ENCODE measurements around the gene ATP13A5. TPM values are rescaled to one million over a fixed set of nuclear protein-coding genes. Genes with fewer than 3 reads are reported as not detected.

Gene ATP13A5
- total RNA-seq, 1 experiment from 2014 or later: not detected

GRCh38 chr3:193231201-193231600 lies 147.4 kb downstream of the ATP13A5 start:
- Mint-ChIP-seq H3K36me3 (ENCODE audit: insufficient read depth, unreplicated experiment) (no peaks in the 10 kb centered on the region), H3K9me3 (ENCODE audit: low read depth, unreplicated experiment) (no peaks in the 10 kb centered on the region), H3K4me3 (ENCODE audit: low read depth, unreplicated experiment) (no peak overlapping the region), H3K27me3 (ENCODE audit: unreplicated experiment) (no peaks in the 10 kb centered on the region), H3K4me1 (ENCODE audit: low read depth, unreplicated experiment) (no peaks in the 10 kb centered on the region), H3K27ac (ENCODE audit: unreplicated experiment) (no peak overlapping the region)
- no TSS peak for BruUV-seq (replicated peaks)
- no peak for TF ChIP-seq CTCF (IDR thresholded peaks at IDR 0.05; ENCODE audit: unreplicated experiment)
- CTCF ChIA-PET: interaction anchor here (0.6 to 0.7 kb wide), 2 partner anchors 9 to 1253 kb away, joined by 3 read pairs; no protein-coding TSS in a partner anchor
- DNase-seq: no peak
- intact Hi-C loops (cut with micrococcal nuclease; ENCODE audit: unreplicated experiment): no loop called here

- H3K9me3 Mint-ChIP-seq (ENCODE audit: low read depth, unreplicated experiment): no peaks in the 10 kb centered on the region
- peaks cover 5% of the 10 kb centered on the region for H3K4me1 Mint-ChIP-seq (ENCODE audit: low read depth, unreplicated experiment)
- no peak overlapping the region for H3K27ac Mint-ChIP-seq (ENCODE audit: unreplicated experiment)
- BruUV-seq (replicated peaks): no TSS peak
- no peaks in the 10 kb centered on the region for H3K27me3 Mint-ChIP-seq (ENCODE audit: unreplicated experiment)
- H3K36me3 Mint-ChIP-seq (ENCODE audit: insufficient read depth, unreplicated experiment): no peaks in the 10 kb centered on the region
- CTCF ChIA-PET: interaction anchor here (0.6 kb wide), 1 partner anchor 474 kb away, joined by 4 read pairs; no protein-coding TSS in a partner anchor
- intact Hi-C loops (cut with micrococcal nuclease; ENCODE audit: unreplicated experiment): no loop called here
- no peak overlapping the region for H3K4me3 Mint-ChIP-seq (ENCODE audit: low read depth, unreplicated experiment)
- no peak for DNase-seq
- no peak for TF ChIP-seq CTCF (IDR thresholded peaks at IDR 0.05; ENCODE audit: unreplicated experiment)
Observed at GRCh38 chr3:193230610-193231009, 147.9 kb downstream of the ATP13A5 start.

GRCh38 chr3:193229851-193230420 lies 148.6 kb downstream of the ATP13A5 start:
- Mint-ChIP-seq H3K4me3 (ENCODE audit: low read depth, unreplicated experiment) (no peak overlapping the region), H3K36me3 (ENCODE audit: insufficient read depth, unreplicated experiment) (no peaks in the 10 kb centered on the region), H3K4me1 (ENCODE audit: low read depth, unreplicated experiment) (peaks cover 8% of the 10 kb centered on the region), H3K27ac (ENCODE audit: unreplicated experiment) (no peak overlapping the region), H3K27me3 (ENCODE audit: unreplicated experiment) (no peaks in the 10 kb centered on the region), H3K9me3 (ENCODE audit: low read depth, unreplicated experiment) (no peaks in the 10 kb centered on the region)
- CTCF ChIA-PET: interaction anchor here (0.6 to 1.9 kb wide), 2 partner anchors 11 to 473 kb away, joined by 4 read pairs; partner anchors contain the start of gene PLAAT1
- DNase-seq: no peak
- no TSS peak for BruUV-seq (replicated peaks)
- no peak for TF ChIP-seq CTCF (IDR thresholded peaks at IDR 0.05; ENCODE audit: unreplicated experiment)
- intact Hi-C loops (cut with micrococcal nuclease; ENCODE audit: unreplicated experiment): no loop called here

GRCh38 chr3:193228206-193228605 lies 150.3 kb downstream of the ATP13A5 start:
- intact Hi-C loops (cut with micrococcal nuclease; ENCODE audit: unreplicated experiment): no loop called here
- Mint-ChIP-seq H3K9me3 (ENCODE audit: low read depth, unreplicated experiment) (no peaks in the 10 kb centered on the region), H3K36me3 (ENCODE audit: insufficient read depth, unreplicated experiment) (no peaks in the 10 kb centered on the region), H3K27ac (ENCODE audit: unreplicated experiment) (no peak overlapping the region), H3K4me1 (ENCODE audit: low read depth, unreplicated experiment) (peaks cover 8% of the 10 kb centered on the region), H3K27me3 (ENCODE audit: unreplicated experiment) (no peaks in the 10 kb centered on the region), H3K4me3 (ENCODE audit: low read depth, unreplicated experiment) (no peak overlapping the region)
- CTCF ChIA-PET: interaction anchor here (1.9 kb wide), 1 partner anchor 12 kb away, joined by 4 read pairs; the partner anchor contains the start of gene PLAAT1
- BruUV-seq (replicated peaks): no TSS peak
- no peak for TF ChIP-seq CTCF (IDR thresholded peaks at IDR 0.05; ENCODE audit: unreplicated experiment)
- DNase-seq: no peak
